Fibroblast of lung (primary cell): ENCODE measurements around the gene GPC2. TPM values are rescaled to one million over a fixed set of nuclear protein-coding genes. Genes with fewer than 3 reads are reported as not detected.
"Not testable (repeated sequence)": the region's sequence is repeated elsewhere in the genome, so short reads cannot be mapped to it uniquely, and the experiment has no call there.

Source experiments
- DNase-seq, 2 donors: peaks; one replicate each; pipeline versions ENCODE4 v3.0.0 to v3.0.0-alpha.2; 2010; ENCODE audit warnings: low read depth in 2 of 2
- H2AFZ ChIP-seq: 2 replicates; pipeline ENCODE4 v1.5.1; 2012; ENCODE audit warnings: low read length, control low read depth, inconsistent platforms
- H3K27ac ChIP-seq: 2 replicates; pipeline ENCODE4 v1.5.1; 2011; ENCODE audit warnings: low read length, control low read depth; ENCODE audit not compliant: insufficient read depth
- H3K27me3 ChIP-seq: 2 replicates; pipeline ENCODE4 v1.5.1; 2011; ENCODE audit warnings: mild to moderate bottlenecking, low read length; ENCODE audit not compliant: control insufficient read depth, insufficient read depth
- H3K36me3 ChIP-seq: 2 replicates; pipeline ENCODE4 v1.5.1; 2011; ENCODE audit warnings: low read length; ENCODE audit not compliant: control insufficient read depth, insufficient read depth
- H3K4me1 ChIP-seq: 2 replicates; pipeline ENCODE4 v1.5.1; 2011; ENCODE audit warnings: low read length; ENCODE audit not compliant: control insufficient read depth, insufficient read depth; ENCODE audit errors: extremely low read depth
- H3K4me2 ChIP-seq: 2 replicates; pipeline ENCODE4 v1.5.1; 2011; ENCODE audit warnings: low read length, control low read depth; ENCODE audit not compliant: insufficient read depth; ENCODE audit errors: extremely low read depth
- H3K4me3 ChIP-seq, 4 experiments: fragments of 200-600 bp in 1 of 4; sonication (generic) in 1 of 4; replicated peaks in 1 of 4; 2 replicates each; pipeline ENCODE4 v1.5.1; 2011 to 2016; ENCODE audit warnings: low read length in 4 of 4, low read depth in 3 of 4, mild to moderate bottlenecking in 3 of 4, control low read depth in 2 of 4, inconsistent platforms in 1 of 4, mixed read lengths in 1 of 4; ENCODE audit not compliant: insufficient read depth in 1 of 4; ENCODE audit errors: control extremely low read depth in 1 of 4
- H3K79me2 ChIP-seq: 2 replicates; pipeline ENCODE4 v1.5.1; 2012; ENCODE audit warnings: mild to moderate bottlenecking, low read length, inconsistent platforms; ENCODE audit not compliant: control insufficient read depth, insufficient read depth
- H3K9ac ChIP-seq: 2 replicates; pipeline ENCODE4 v1.5.1; 2011; ENCODE audit warnings: mild to moderate bottlenecking, low read length, control low read depth; ENCODE audit not compliant: insufficient read depth
- H3K9me3 ChIP-seq: 2 replicates; pipeline ENCODE4 v1.5.1; 2012; ENCODE audit warnings: low read depth, low read length; ENCODE audit not compliant: control insufficient read depth, insufficient read depth
- H4K20me1 ChIP-seq: 2 replicates; pipeline ENCODE4 v1.5.1; 2011; ENCODE audit warnings: low read length; ENCODE audit not compliant: control insufficient read depth, insufficient read depth; ENCODE audit errors: extremely low read depth
- EZH2 ChIP-seq: IDR thresholded peaks from 2 replicates; pipeline ENCODE4 v1.5.1; 2012; ENCODE audit warnings: low read length, control low read depth, mild to moderate bottlenecking; ENCODE audit errors: missing control alignments
- polyA plus RNA-seq, 2 donors: library from polyadenylated mRNA; depleted of rRNA in 1 of 2; stranded (reverse) in 1 of 2; unstranded in 1 of 2; fragments of >200 nt; gene quantifications; 2 replicates each; pipeline ENCODE4 v1.2.1, GENCODE V29; 2011 to 2012; ENCODE audit warnings: missing spikeins in 1 of 2
- total RNA-seq: library from RNA; depleted of rRNA; stranded (reverse); fragments of >200 nt; gene quantifications from 2 replicates; pipeline ENCODE4 v1.2.1, GENCODE V29; 2014
- TF ChIP-seq, protein P1 (sequence below), 2 donors: IDR thresholded peaks in 1 of 2; conservative IDR thresholded peaks in 1 of 2; 1 replicate in 1 of 2; 2 replicates in 1 of 2; pipeline ENCODE4 v1.5.1; 2011 to 2012; ENCODE audit warnings: low read length in 2 of 2, control low read depth in 1 of 2, inconsistent platforms in 1 of 2, low read depth in 1 of 2, mild to moderate bottlenecking in 1 of 2

GPC2 gene
- total and polyA plus RNA-seq, 2 donors (not counting 1 experiment from before 2014, with no cell fraction given), result 0.35 to 2.3 TPM

DNA sequence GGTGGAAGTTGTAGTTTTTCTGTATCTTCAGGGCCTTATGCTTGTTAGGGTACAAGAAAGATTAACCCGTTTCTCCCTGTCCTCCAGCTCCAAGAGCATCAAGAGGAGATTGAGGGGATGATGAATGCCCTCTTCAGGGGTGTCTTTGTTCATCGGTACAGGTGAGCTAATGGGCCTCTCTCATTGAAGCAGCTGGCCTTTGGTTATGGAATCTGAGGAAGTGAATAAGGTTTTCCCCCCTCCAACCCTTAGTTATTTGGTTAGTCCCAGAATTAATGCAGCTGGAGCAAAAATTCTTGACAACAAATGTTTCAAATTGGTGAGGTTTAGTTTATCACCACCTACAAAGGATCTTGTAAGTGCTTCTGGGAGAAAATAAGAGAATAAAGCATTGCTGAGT lies 18.0 kb upstream of the GPC2 start:
- no peaks in the 10 kb centered on the region for H3K36me3 ChIP-seq
- no peaks in the 10 kb centered on the region for H3K27me3 ChIP-seq
- no peak for TF ChIP-seq EZH2
- TF ChIP-seq, protein P1, sequence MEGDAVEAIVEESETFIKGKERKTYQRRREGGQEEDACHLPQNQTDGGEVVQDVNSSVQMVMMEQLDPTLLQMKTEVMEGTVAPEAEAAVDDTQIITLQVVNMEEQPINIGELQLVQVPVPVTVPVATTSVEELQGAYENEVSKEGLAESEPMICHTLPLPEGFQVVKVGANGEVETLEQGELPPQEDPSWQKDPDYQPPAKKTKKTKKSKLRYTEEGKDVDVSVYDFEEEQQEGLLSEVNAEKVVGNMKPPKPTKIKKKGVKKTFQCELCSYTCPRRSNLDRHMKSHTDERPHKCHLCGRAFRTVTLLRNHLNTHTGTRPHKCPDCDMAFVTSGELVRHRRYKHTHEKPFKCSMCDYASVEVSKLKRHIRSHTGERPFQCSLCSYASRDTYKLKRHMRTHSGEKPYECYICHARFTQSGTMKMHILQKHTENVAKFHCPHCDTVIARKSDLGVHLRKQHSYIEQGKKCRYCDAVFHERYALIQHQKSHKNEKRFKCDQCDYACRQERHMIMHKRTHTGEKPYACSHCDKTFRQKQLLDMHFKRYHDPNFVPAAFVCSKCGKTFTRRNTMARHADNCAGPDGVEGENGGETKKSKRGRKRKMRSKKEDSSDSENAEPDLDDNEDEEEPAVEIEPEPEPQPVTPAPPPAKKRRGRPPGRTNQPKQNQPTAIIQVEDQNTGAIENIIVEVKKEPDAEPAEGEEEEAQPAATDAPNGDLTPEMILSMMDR (conservative IDR thresholded peaks at IDR 0.05 in 1 of 2, IDR thresholded peaks at IDR 0.05 in 1 of 2; ENCODE audit: low read depth in 1 of 2, low read length in 2 of 2), result no peak

DNA sequence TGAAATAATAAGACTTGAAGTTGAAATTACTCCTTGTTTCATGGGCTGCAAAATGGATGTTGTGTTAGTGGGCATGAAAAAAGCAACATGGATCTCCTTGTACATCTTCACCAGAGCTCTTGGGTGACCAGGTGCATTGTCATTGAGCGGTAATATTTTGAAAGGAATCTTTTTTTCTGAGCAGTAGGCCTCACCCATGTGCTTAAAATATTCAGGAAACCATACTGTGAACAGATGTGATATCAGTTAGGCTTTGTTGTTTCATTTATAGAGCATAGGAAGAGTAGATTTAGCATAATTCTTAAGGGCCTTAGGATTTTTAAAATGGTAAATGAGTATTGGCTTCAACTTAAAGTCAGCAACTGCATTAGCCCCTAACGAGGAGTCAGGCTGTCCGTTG lies 15.8 kb upstream of the GPC2 start:
- H4K20me1 ChIP-seq, result no peaks in the 10 kb centered on the region
- no peak overlapping the region for H2AFZ ChIP-seq
- H3K4me1 ChIP-seq, result no peaks in the 10 kb centered on the region
- no peak overlapping the region for H3K9ac ChIP-seq
- no peaks in the 10 kb centered on the region for H3K9me3 ChIP-seq
- no peaks in the 10 kb centered on the region for H3K79me2 ChIP-seq
- no peak overlapping the region for H3K27ac ChIP-seq
- H3K36me3 ChIP-seq, result no peaks in the 10 kb centered on the region
- no peaks in the 10 kb centered on the region for H3K27me3 ChIP-seq
- no peak for DNase-seq
- H3K4me3 ChIP-seq, result no peak overlapping the region
- TF ChIP-seq, protein P1 (conservative IDR thresholded peaks at IDR 0.05 in 1 of 2, IDR thresholded peaks at IDR 0.05 in 1 of 2; ENCODE audit: low read depth in 1 of 2, low read length in 2 of 2), result no peak
- TF ChIP-seq EZH2, result no peak
- H3K4me2 ChIP-seq, result no peak overlapping the region

More for the DNA sequence above, 18.0 kb upstream of the GPC2 start:
- DNase-seq, result no peak
- H4K20me1 ChIP-seq, result no peaks in the 10 kb centered on the region
- H3K4me3 ChIP-seq, result no peak overlapping the region
- H3K4me2 ChIP-seq, result no peak overlapping the region
- H3K4me1 ChIP-seq, result no peaks in the 10 kb centered on the region
- no peaks in the 10 kb centered on the region for H3K79me2 ChIP-seq
- H2AFZ ChIP-seq, result no peak overlapping the region
- H3K9me3 ChIP-seq, result no peaks in the 10 kb centered on the region
- H3K9ac ChIP-seq, result no peak overlapping the region
- H3K27ac ChIP-seq, result no peak overlapping the region

DNA sequence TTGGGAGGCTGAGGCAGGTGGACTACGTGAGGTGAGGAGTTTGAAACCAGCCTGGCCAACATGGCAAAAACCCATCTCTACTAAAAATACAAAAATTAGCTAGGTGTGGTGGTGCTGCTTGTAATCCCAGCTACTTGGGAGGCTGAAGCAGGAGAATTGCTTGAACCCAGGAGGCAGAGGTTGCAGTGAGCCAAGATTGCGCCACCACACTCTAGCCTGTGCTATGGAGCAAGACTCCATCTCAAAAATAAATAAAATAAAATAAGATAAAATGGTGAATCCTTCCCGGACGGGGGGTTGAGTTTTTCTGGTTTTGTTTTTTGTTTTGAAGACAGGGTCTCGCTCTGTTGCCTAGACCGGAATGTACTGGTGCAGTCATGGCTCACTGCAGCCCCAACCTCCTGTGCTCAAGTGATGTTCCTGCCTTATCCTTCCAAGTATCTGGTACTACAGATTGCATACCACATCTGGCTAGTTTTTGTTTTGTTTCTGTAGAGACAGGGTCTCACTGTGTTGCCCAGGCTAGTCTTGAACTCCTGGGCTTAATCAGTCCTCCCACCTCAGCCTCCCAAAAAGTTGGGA lies 15.2 kb upstream of the GPC2 start:
- H3K4me1 ChIP-seq, DNase-seq, H3K27me3 ChIP-seq, H3K36me3 ChIP-seq, H2AFZ ChIP-seq, H3K27ac ChIP-seq, H3K79me2 ChIP-seq, H3K4me2 ChIP-seq, H3K9me3 ChIP-seq, H3K9ac ChIP-seq, H4K20me1 ChIP-seq, H3K4me3 ChIP-seq: not testable (repeated sequence)
